GM12865 (cell line): ENCODE measurements around the gene POU6F2.
A peak's percentile ranks its signal among the peaks of the same experiment; 100 is the strongest.

ENCODE experiments used
- DNase-seq: peaks from one replicate; pipeline ENCODE4 v3.0.0; 2010; ENCODE audit warnings: low read depth
- H3K4me3 ChIP-seq: 2 replicates; pipeline ENCODE4 v1.5.1; 2011; ENCODE audit warnings: mild to moderate bottlenecking, low read depth, low read length, control low read depth
- TF ChIP-seq, protein P1 (sequence below): IDR thresholded peaks from 2 replicates; pipeline ENCODE4 v1.5.1; 2011; ENCODE audit warnings: low read length, control low read depth, low read depth, inconsistent platforms; ENCODE audit not compliant: insufficient read depth; ENCODE audit errors: missing control alignments

POU6F2 gene

DNA sequence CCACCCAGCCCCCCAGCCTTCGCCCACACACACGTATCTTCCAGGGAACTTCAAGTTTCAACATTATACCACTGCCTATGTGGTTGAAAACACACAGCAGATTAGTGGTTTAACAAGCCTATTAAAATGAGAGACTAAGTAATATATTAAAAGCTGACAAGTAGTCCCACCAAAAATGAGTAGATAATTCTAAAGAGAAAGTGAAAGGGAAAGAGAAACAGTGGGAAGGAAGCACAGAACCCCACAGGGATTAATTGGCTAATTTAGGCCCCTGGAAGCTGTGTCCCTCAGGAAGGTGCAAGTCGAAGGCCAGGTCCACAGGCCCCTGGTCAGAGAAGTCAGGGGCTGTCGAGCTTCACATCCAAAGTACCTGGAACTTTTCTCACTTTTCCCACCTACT, 378.0 kb downstream of the POU6F2 start:
- no peak overlapping the region for H3K4me3 ChIP-seq
- TF ChIP-seq, protein P1, sequence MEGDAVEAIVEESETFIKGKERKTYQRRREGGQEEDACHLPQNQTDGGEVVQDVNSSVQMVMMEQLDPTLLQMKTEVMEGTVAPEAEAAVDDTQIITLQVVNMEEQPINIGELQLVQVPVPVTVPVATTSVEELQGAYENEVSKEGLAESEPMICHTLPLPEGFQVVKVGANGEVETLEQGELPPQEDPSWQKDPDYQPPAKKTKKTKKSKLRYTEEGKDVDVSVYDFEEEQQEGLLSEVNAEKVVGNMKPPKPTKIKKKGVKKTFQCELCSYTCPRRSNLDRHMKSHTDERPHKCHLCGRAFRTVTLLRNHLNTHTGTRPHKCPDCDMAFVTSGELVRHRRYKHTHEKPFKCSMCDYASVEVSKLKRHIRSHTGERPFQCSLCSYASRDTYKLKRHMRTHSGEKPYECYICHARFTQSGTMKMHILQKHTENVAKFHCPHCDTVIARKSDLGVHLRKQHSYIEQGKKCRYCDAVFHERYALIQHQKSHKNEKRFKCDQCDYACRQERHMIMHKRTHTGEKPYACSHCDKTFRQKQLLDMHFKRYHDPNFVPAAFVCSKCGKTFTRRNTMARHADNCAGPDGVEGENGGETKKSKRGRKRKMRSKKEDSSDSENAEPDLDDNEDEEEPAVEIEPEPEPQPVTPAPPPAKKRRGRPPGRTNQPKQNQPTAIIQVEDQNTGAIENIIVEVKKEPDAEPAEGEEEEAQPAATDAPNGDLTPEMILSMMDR, result no peak
- no peak for DNase-seq

DNA sequence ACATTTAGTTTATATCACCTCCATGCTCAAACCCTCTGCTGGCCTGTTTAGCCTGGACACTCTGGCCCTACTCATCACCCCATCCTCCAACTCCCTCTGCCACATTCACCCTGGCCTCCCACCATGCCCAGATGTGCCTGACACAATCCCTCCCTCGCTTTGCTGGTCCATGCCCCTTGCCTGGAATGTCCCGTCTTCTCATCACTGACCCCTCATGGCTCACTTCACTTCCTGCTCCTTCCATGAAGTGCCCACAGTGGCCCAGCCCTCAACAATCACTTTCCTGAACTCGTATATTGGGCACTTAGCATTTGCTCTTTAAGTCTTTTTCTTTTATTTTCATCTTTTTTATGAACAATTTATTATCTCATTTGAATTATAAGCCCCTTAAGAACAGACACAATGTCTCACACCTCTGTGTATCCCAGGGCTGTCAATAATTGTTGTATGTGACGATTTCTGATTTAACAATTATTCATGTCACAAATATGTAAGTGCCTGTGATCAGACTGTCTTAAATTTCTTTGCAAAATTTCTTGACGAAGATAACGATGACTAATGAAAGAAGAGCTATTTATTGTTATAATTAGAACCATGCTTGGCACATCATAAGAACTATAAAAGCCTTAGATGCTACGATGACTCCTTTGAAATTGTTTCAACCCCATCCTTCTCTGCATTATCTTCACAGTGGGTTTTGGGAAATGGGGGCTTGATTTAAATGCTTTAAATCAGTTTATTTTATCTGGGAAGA, 378.6 kb downstream of the POU6F2 start:
- no peak overlapping the region for H3K4me3 ChIP-seq
- TF ChIP-seq, protein P1, result no peak
- DNase-seq, result no peak

DNA sequence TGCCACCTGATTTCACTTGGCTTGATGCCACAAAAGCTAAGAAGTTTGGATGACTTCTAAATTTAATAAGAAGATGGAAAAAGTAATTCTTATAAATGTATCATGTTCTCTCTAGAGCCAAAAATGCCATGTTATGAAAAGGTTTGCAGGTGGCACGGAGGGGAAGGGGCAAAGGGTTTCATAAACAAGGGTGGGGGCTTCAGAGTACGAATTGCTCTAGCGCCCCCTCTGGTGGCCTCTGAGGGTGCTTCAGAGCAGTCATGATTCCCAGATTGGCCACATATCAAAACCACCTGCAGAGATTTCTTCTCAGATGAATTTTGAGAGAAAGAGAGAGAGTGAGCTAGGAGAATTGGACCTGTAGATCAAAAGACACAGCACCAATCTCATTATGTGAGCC, 379.9 kb downstream of the POU6F2 start:
- no peak for DNase-seq
- H3K4me3 ChIP-seq, result no peak overlapping the region
- TF ChIP-seq, protein P1, result peak; percentile 37

DNA sequence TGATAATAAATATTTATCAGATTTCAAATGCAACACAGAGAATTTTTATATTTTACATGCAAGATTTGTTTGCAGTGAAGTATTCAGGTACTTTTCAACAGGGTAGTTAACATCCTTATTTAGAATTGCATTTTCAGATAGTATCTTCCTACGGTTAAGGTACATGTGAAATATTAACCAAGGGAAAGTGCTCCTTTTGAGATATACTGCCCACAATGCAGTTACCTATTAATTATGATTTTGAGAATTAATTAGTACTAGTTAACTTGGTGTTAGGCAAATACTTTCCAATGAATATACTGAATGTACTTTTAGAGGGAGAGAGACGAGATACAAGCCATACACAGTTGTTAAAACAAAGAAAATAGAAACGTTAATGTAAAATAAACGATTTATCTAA, 382.3 kb downstream of the POU6F2 start:
- H3K4me3 ChIP-seq, result no peak overlapping the region
- TF ChIP-seq, protein P1, result no peak
- DNase-seq, result no peak

DNA sequence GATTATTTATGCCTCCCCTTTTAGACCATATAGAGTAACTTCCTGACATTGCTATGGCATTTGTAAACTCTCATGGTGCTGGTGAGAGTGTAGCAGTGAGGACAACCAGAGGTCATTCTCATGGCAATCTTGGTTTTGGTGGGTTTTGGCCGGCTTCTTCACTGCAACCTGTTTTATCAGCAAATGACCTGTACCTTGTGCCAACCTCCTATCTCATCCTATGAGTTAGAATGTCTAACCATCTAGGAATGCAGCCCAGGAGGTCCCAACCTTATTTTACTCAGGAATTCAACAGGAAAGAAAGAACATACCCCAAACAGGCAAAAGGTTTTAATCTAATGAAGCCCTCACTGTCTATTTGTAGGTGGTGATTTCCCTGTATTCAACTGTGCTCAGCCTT, 383.1 kb downstream of the POU6F2 start:
- TF ChIP-seq, protein P1, result no peak
- DNase-seq, result no peak
- H3K4me3 ChIP-seq, result no peak overlapping the region

DNA sequence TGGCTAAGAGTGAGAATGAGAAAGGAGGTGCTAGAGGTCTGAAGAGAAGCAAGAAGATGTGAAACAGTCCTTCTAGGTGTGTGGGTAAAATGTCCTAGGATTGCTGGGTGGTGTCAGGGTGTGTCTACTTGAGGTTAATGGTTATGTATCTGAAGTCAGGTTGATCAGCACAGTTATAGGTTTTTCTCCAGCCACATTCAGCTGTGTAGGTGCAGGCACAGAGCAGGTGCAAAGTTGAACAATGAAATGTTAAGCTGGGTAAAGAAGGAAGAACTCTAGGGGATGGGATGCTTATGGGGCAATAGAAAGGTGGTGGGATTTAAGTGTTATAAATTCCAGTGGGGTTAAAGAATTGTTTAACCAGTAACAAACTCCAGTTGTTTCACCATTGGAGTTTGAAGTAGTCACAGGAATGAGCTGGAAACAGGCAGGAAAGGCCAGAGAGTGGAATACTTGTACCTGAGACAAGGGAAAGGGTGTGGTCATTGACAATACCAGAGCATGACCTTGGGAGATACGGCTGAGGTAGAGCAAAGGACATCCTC, 388.1 kb downstream of the POU6F2 start:
- H3K4me3 ChIP-seq, result no peak overlapping the region
- no peak for DNase-seq
- TF ChIP-seq, protein P1, result no peak

DNA sequence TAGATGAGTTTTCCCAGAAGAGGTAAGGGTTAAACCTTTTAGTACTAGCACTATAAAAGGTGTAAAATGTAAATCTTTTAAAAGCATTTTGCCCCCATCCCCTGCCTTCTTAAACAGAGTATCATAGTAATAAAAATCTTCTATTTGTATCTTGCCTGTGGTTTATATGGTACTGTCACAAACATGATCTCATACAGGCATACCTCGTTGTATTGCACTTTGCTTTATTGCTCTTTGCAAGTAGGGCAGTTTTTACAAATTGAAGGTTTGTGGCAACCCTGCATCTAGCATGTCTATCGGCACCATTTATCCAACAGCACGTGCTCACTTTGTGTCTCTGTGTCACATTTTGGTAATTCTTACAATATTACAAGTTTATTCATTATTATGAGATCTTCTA, 389.7 kb downstream of the POU6F2 start:
- TF ChIP-seq, protein P1, result no peak
- DNase-seq, result no peak
- no peak overlapping the region for H3K4me3 ChIP-seq
